Neural cell (in vitro differentiated cells): ENCODE measurements around the gene NDST4. TPM values are rescaled to one million over a fixed set of nuclear protein-coding genes. Genes with fewer than 3 reads are reported as not detected.

Source experiments
- H2AFZ ChIP-seq: fragments of 200-600, 300-800 bp; sonication (generic), shearing (Covaris generic); 2 replicates; pipeline ENCODE4 v1.6.0; 2014; ENCODE audit warnings: low read depth, mild to moderate bottlenecking, antibody characterized with exemption, low read length, moderate library complexity
- H3F3A ChIP-seq: fragments of 200-600 bp; shearing (Covaris generic); 2 replicates; pipeline ENCODE4 v1.6.1; 2016; ENCODE audit warnings: mild to moderate bottlenecking, moderate library complexity, mixed read lengths, antibody characterized with exemption, low read length; ENCODE audit not compliant: insufficient read depth, poor library complexity, severe bottlenecking
- H3K27ac ChIP-seq: fragments of 200-600, 300-800 bp; sonication (generic), shearing (Covaris generic); 2 replicates; pipeline ENCODE4 v1.5.1; 2014; ENCODE audit warnings: mild to moderate bottlenecking, low read length, moderate library complexity
- H3K27me3 ChIP-seq: fragments of 300-800, 200-600 bp; sonication (generic), shearing (Covaris generic); 2 replicates; pipeline ENCODE4 v1.6.0; 2014; ENCODE audit warnings: mild to moderate bottlenecking, low read depth, low read length, moderate library complexity; ENCODE audit not compliant: insufficient read depth
- H3K36me3 ChIP-seq: fragments of 300-800, 200-600 bp; sonication (generic), shearing (Covaris generic); 2 replicates; pipeline ENCODE4 v1.5.1; 2014; ENCODE audit warnings: mild to moderate bottlenecking, antibody characterized with exemption, low read length, moderate library complexity; ENCODE audit not compliant: insufficient read depth
- H3K4me2 ChIP-seq: fragments of 300-800, 200-600 bp; sonication (generic), shearing (Covaris generic); 2 replicates; pipeline ENCODE4 v1.6.0; 2014; ENCODE audit warnings: mild to moderate bottlenecking, low read length
- H3K4me3 ChIP-seq: fragments of 300-800, 200-600 bp; sonication (generic), shearing (Covaris generic); 2 replicates; pipeline ENCODE4 v1.5.1; 2014; ENCODE audit warnings: mild to moderate bottlenecking, low read length, moderate library complexity
- H3K79me2 ChIP-seq: fragments of 200-600 bp; shearing (Covaris generic); replicated peaks from 2 replicates; pipeline ENCODE4 v1.6.0; 2014; ENCODE audit warnings: mild to moderate bottlenecking, low read length, moderate library complexity; ENCODE audit not compliant: insufficient read depth
- H3K9ac ChIP-seq: fragments of 300-800, 200-600 bp; sonication (generic), shearing (Covaris generic); 2 replicates; pipeline ENCODE4 v1.6.1; 2016; ENCODE audit warnings: mild to moderate bottlenecking, low read length, mixed read lengths
- H3K9me2 ChIP-seq: fragments of 200-600 bp; shearing (Covaris generic); 2 replicates; pipeline ENCODE4 v1.6.1; 2016; ENCODE audit warnings: mild to moderate bottlenecking, low read length, mixed read lengths; ENCODE audit not compliant: insufficient read depth
- H3K9me3 ChIP-seq: fragments of 200-600, 300-800 bp; sonication (generic), shearing (Covaris generic); 2 replicates; pipeline ENCODE4 v1.6.1; 2016; ENCODE audit warnings: mild to moderate bottlenecking, mixed run types, low read length, moderate library complexity, mixed read lengths
- H4K20me1 ChIP-seq: fragments of 200-600 bp; shearing (Covaris generic); 2 replicates; pipeline ENCODE4 v1.6.1; 2016; ENCODE audit warnings: mild to moderate bottlenecking, mixed run types; ENCODE audit not compliant: insufficient read depth
- CTCF ChIP-seq: fragments of 450-650 bp; IDR thresholded peaks from 2 replicates; pipeline ENCODE4 v1.5.1; 2014; ENCODE audit warnings: antibody characterized with exemption, mild to moderate bottlenecking, moderate library complexity; ENCODE audit not compliant: poor library complexity, severe bottlenecking
- EP300 ChIP-seq: fragments of 450-650 bp; conservative IDR thresholded peaks from 2 replicates; pipeline ENCODE4 v1.6.1; 2014; ENCODE audit warnings: antibody characterized with exemption, mild to moderate bottlenecking, moderate library complexity; ENCODE audit not compliant: poor library complexity, severe bottlenecking
- EZH2 ChIP-seq: fragments of 200-600, 300-800 bp; shearing (Covaris generic), sonication (generic); IDR thresholded peaks from 2 replicates; pipeline ENCODE4 v1.6.1; 2014; ENCODE audit warnings: antibody characterized with exemption, low read length, borderline replicate concordance, mild to moderate bottlenecking; ENCODE audit not compliant: insufficient read depth, poor library complexity, severe bottlenecking
- MXI1 ChIP-seq: fragments of 450-650 bp; conservative IDR thresholded peaks from 2 replicates; pipeline ENCODE4 v1.6.1; 2014; ENCODE audit warnings: antibody characterized with exemption, mild to moderate bottlenecking; ENCODE audit not compliant: poor library complexity, severe bottlenecking
- POLR2AphosphoS5 ChIP-seq: IDR thresholded peaks from 2 replicates; pipeline ENCODE4 v1.6.1; 2012
- RAD21 ChIP-seq: fragments of 450-650 bp; conservative IDR thresholded peaks from 2 replicates; pipeline ENCODE4 v1.6.1; 2014; ENCODE audit warnings: antibody characterized with exemption, mild to moderate bottlenecking, moderate library complexity
- SMC3 ChIP-seq: fragments of 450-650 bp; conservative IDR thresholded peaks from 2 replicates; pipeline ENCODE4 v1.6.1; 2014; ENCODE audit warnings: antibody characterized with exemption, mild to moderate bottlenecking, moderate library complexity; ENCODE audit not compliant: poor library complexity
- TAF1 ChIP-seq: IDR thresholded peaks from 2 replicates; pipeline ENCODE4 v1.6.1; 2012; ENCODE audit warnings: low read depth
- polyA plus RNA-seq: library from polyadenylated mRNA; depleted of rRNA; stranded (reverse); fragments of >200 nt; gene quantifications from 2 replicates; pipeline ENCODE4 v1.2.3, GENCODE V29; 2014
- TF ChIP-seq, protein P1 (sequence below): IDR thresholded peaks from 2 replicates; pipeline ENCODE4 v1.6.1; 2012; ENCODE audit warnings: borderline replicate concordance

Gene NDST4
- polyA plus RNA-seq, 1 donor from 2014 or later, result 1.3 TPM

GRCh38 chr4:114905017-114905416 is 208.4 kb downstream of the NDST4 start:
- Histone ChIP-seq H3K9me3 (no peaks in the 10 kb centered on the region), H3K36me3 (no peaks in the 10 kb centered on the region), H3K27ac (no peak overlapping the region), H3K4me2 (no peak overlapping the region), H3K27me3 (no peaks in the 10 kb centered on the region), H3K9me2 (no peaks in the 10 kb centered on the region), H3K9ac (no peak overlapping the region), H3K4me3 (no peak overlapping the region), H3K79me2 (no peaks in the 10 kb centered on the region), H4K20me1 (no peaks in the 10 kb centered on the region), H2AFZ (no peak overlapping the region), H3F3A (no peaks in the 10 kb centered on the region)
- TF ChIP-seq, protein P1, sequence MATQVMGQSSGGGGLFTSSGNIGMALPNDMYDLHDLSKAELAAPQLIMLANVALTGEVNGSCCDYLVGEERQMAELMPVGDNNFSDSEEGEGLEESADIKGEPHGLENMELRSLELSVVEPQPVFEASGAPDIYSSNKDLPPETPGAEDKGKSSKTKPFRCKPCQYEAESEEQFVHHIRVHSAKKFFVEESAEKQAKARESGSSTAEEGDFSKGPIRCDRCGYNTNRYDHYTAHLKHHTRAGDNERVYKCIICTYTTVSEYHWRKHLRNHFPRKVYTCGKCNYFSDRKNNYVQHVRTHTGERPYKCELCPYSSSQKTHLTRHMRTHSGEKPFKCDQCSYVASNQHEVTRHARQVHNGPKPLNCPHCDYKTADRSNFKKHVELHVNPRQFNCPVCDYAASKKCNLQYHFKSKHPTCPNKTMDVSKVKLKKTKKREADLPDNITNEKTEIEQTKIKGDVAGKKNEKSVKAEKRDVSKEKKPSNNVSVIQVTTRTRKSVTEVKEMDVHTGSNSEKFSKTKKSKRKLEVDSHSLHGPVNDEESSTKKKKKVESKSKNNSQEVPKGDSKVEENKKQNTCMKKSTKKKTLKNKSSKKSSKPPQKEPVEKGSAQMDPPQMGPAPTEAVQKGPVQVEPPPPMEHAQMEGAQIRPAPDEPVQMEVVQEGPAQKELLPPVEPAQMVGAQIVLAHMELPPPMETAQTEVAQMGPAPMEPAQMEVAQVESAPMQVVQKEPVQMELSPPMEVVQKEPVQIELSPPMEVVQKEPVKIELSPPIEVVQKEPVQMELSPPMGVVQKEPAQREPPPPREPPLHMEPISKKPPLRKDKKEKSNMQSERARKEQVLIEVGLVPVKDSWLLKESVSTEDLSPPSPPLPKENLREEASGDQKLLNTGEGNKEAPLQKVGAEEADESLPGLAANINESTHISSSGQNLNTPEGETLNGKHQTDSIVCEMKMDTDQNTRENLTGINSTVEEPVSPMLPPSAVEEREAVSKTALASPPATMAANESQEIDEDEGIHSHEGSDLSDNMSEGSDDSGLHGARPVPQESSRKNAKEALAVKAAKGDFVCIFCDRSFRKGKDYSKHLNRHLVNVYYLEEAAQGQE, result no peak
- TF ChIP-seq MXI1 (no peak), SMC3 (no peak), EZH2 (no peak), CTCF (no peak), RAD21 (no peak), EP300 (no peak), POLR2AphosphoS5 (no peak), TAF1 (no peak)

DNA sequence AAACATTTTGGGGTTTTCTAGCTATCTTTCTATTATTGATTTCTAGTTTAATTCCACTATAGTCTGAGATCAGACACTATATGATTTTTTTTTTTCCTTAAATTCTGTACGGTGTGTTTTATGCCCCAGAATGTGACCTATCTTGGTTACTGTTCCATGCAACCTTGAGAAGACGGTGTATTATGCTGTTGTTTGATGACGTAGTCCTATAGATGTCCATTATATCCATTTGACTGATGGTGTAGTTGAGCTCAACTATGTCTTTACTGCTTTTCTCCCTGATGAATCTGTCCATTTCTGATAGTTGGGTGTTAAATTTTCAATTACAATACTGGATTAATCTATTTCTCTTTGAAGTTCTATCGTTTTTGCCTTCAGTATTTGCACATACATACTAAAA is 212.5 kb downstream of the NDST4 start:
- H3K9me2 ChIP-seq, result no peaks in the 10 kb centered on the region
- H4K20me1 ChIP-seq, result no peaks in the 10 kb centered on the region
- no peaks in the 10 kb centered on the region for H3K36me3 ChIP-seq
- H3K27me3 ChIP-seq, result no peaks in the 10 kb centered on the region
- H3K27ac ChIP-seq, result no peak overlapping the region
- H2AFZ ChIP-seq, result no peak overlapping the region
- no peak overlapping the region for H3K4me3 ChIP-seq
- no peak overlapping the region for H3K4me2 ChIP-seq
- no peaks in the 10 kb centered on the region for H3K79me2 ChIP-seq
- no peaks in the 10 kb centered on the region for H3K9me3 ChIP-seq
- H3F3A ChIP-seq, result no peaks in the 10 kb centered on the region
- no peak for TF ChIP-seq POLR2AphosphoS5
- no peak for TF ChIP-seq CTCF
- no peak overlapping the region for H3K9ac ChIP-seq
